Neutrophil (primary cell): ENCODE results near the gene LY86.

Experiments used
- H3K27ac ChIP-seq: fragments of 200-600 bp; sonication (generic); 2 replicates; pipeline ENCODE4 v1.5.1; 2016; ENCODE audit warnings: mild to moderate bottlenecking, moderate library complexity
- H3K27me3 ChIP-seq: fragments of 200-600 bp; sonication (generic); 2 replicates; pipeline ENCODE4 v1.6.0; 2016; ENCODE audit warnings: mild to moderate bottlenecking
- H3K36me3 ChIP-seq: fragments of 200-600 bp; sonication (generic); 2 replicates; pipeline ENCODE4 v1.5.1; 2017
- H3K4me1 ChIP-seq, 2 experiments: fragments of 200-600 bp in 1 of 2; sonication (generic) in 1 of 2; 1 replicate in 1 of 2; 2 replicates in 1 of 2; pipeline versions ENCODE4 v1.5.1 to v1.6.1; 2013 to 2016; ENCODE audit warnings: low read depth in 1 of 2, low read length in 1 of 2, mild to moderate bottlenecking in 1 of 2, moderate library complexity in 1 of 2; ENCODE audit not compliant: control insufficient read depth in 1 of 2, insufficient read depth in 1 of 2
- H3K4me3 ChIP-seq, 2 experiments: fragments of 200-600 bp in 1 of 2; sonication (generic) in 1 of 2; 1 replicate in 1 of 2; 2 replicates in 1 of 2; pipeline ENCODE4 v1.5.1; 2013 to 2016; ENCODE audit warnings: low read depth in 1 of 2, low read length in 1 of 2, mild to moderate bottlenecking in 1 of 2, moderate library complexity in 1 of 2
- H3K9me3 ChIP-seq: fragments of 200-600 bp; sonication (generic); 2 replicates; pipeline ENCODE4 v1.5.1; 2016
- CTCF ChIP-seq: fragments of 200-600 bp; sonication (generic); IDR thresholded peaks from 2 replicates; pipeline ENCODE4 v1.5.1; 2016; ENCODE audit warnings: antibody characterized with exemption

Gene LY86

GRCh38 chr6:6583836-6584235 is 4.7 kb upstream of the LY86 start:
- H3K27me3 ChIP-seq = no peaks in the 10 kb centered on the region
- H3K4me1 ChIP-seq = no peaks in the 10 kb centered on the region
- no peak for TF ChIP-seq CTCF
- H3K36me3 ChIP-seq = no peaks in the 10 kb centered on the region
- H3K4me3 ChIP-seq = no peak overlapping the region
- no peaks in the 10 kb centered on the region for H3K9me3 ChIP-seq
- H3K27ac ChIP-seq = no peak overlapping the region

GRCh38 chr6:6584310-6585002 is 4.1 kb upstream of the LY86 start:
- no peaks in the 10 kb centered on the region for H3K9me3 ChIP-seq
- TF ChIP-seq CTCF = no peak
- H3K27ac ChIP-seq = no peak overlapping the region
- H3K27me3 ChIP-seq = no peaks in the 10 kb centered on the region
- H3K4me1 ChIP-seq = no peaks in the 10 kb centered on the region
- H3K36me3 ChIP-seq = no peaks in the 10 kb centered on the region
- H3K4me3 ChIP-seq = no peak overlapping the region

GRCh38 chr6:6585003-6585311 is 3.6 kb upstream of the LY86 start:
- no peaks in the 10 kb centered on the region for H3K27me3 ChIP-seq
- H3K4me3 ChIP-seq = no peak overlapping the region
- no peaks in the 10 kb centered on the region for H3K9me3 ChIP-seq
- no peaks in the 10 kb centered on the region for H3K4me1 ChIP-seq
- H3K27ac ChIP-seq = no peak overlapping the region
- no peak for TF ChIP-seq CTCF
- H3K36me3 ChIP-seq = no peaks in the 10 kb centered on the region

- TF ChIP-seq CTCF = no peak
- Histone ChIP-seq H3K27ac (no peak overlapping the region), H3K36me3 (no peaks in the 10 kb centered on the region), H3K9me3 (no peaks in the 10 kb centered on the region), H3K27me3 (no peaks in the 10 kb centered on the region), H3K4me1 (peaks cover 5 to 7% of the 10 kb centered on the region in 2 experiments), H3K4me3 (no peak overlapping the region)
Measured at GRCh38 chr6:6586167-6586566, 2.4 kb upstream of the LY86 start.

- no peak overlapping the region for H3K27ac ChIP-seq
- H3K4me3 ChIP-seq = no peak overlapping the region
- TF ChIP-seq CTCF = no peak
- H3K9me3 ChIP-seq = no peaks in the 10 kb centered on the region
- H3K36me3 ChIP-seq = no peaks in the 10 kb centered on the region
- no peaks in the 10 kb centered on the region for H3K27me3 ChIP-seq
- peaks cover 13 to 14% of the 10 kb centered on the region in 2 experiments for H3K4me1 ChIP-seq
Measured at GRCh38 chr6:6586671-6587526, 1.6 kb upstream of the LY86 start.
